KMS-11 (cell line): Measurements from ENCODE around the gene RAD51B.

Experiments
- H2AFZ ChIP-seq: fragments of 200-600 bp; sonication (generic); 2 replicates; pipeline ENCODE4 v1.6.1; 2016; ENCODE audit warnings: antibody characterized with exemption, mixed run types, low read depth
- H3K27ac ChIP-seq: fragments of 200-600 bp; sonication (generic); 2 replicates; pipeline ENCODE4 v1.6.1; 2016; ENCODE audit warnings: mild to moderate bottlenecking, mixed run types
- H3K27me3 ChIP-seq: fragments of 200-600 bp; sonication (generic); 2 replicates; pipeline ENCODE4 v1.6.1; 2017; ENCODE audit warnings: mild to moderate bottlenecking, low read depth, mixed run types, moderate library complexity; ENCODE audit not compliant: insufficient read depth
- H3K36me3 ChIP-seq: fragments of 200-600 bp; sonication (generic); 2 replicates; pipeline ENCODE4 v1.6.1; 2017; ENCODE audit warnings: mild to moderate bottlenecking, mixed run types; ENCODE audit not compliant: insufficient read depth
- H3K4me1 ChIP-seq: fragments of 200-600 bp; sonication (generic); 2 replicates; pipeline ENCODE4 v1.6.1; 2016; ENCODE audit warnings: mild to moderate bottlenecking, low read depth, mixed run types; ENCODE audit not compliant: poor library complexity, severe bottlenecking
- H3K4me2 ChIP-seq: fragments of 200-600 bp; sonication (generic); 2 replicates; pipeline ENCODE4 v1.7.0; 2016; ENCODE audit warnings: mild to moderate bottlenecking, mixed run types
- H3K4me3 ChIP-seq: fragments of 200-600 bp; sonication (generic); IDR thresholded peaks from 2 replicates; pipeline ENCODE4 v1.6.1; 2017; ENCODE audit warnings: low read depth, low read length, mixed read lengths; ENCODE audit not compliant: insufficient read depth
- H3K79me2 ChIP-seq: fragments of 200-600 bp; sonication (generic); 2 replicates; pipeline ENCODE4 v1.6.1; 2016; ENCODE audit warnings: low read depth, mixed run types; ENCODE audit not compliant: insufficient read depth
- H3K9ac ChIP-seq: fragments of 200-600 bp; sonication (generic); 2 replicates; pipeline ENCODE4 v1.6.1; 2016; ENCODE audit warnings: mild to moderate bottlenecking, mixed run types
- H4K20me1 ChIP-seq: fragments of 200-600 bp; sonication (generic); 2 replicates; pipeline ENCODE4 v1.6.1; 2016; ENCODE audit warnings: mild to moderate bottlenecking, mixed run types; ENCODE audit not compliant: insufficient read depth
- TF ChIP-seq, protein P1 (sequence below): fragments of 200-600 bp; sonication (generic); conservative IDR thresholded peaks from 2 replicates; pipeline ENCODE4 v1.6.1; 2017; ENCODE audit warnings: low read depth, mild to moderate bottlenecking, antibody characterized with exemption, low read length, moderate library complexity, mixed read lengths

The RAD51B gene

DNA sequence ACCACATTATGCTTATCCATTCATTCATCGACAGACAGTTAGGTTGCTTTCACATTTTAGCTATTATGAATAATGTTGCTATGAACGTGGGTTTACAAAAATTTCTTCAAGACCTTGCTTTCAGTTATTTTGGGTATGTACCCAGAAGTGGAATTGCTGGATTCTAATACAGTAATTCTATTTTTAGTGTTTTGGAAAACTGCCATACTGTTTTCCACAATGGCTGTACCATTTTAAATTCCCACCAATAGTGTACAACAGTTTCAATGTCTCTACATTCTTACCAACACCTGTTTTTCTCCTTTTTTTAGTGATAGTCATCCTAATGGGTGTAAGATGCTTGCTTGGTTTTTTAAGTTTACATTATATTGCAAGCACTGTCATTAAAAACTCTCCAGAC lies 825.8 kb downstream of the RAD51B start:
- Histone ChIP-seq H3K27ac (no peak overlapping the region), H3K4me3 (no peak overlapping the region), H2AFZ (no peak overlapping the region), H3K79me2 (no peaks in the 10 kb centered on the region), H3K36me3 (no peaks in the 10 kb centered on the region), H3K27me3 (no peaks in the 10 kb centered on the region), H3K4me2 (no peak overlapping the region), H3K9ac (no peak overlapping the region), H3K4me1 (no peaks in the 10 kb centered on the region), H4K20me1 (no peaks in the 10 kb centered on the region)
- TF ChIP-seq, protein P1, sequence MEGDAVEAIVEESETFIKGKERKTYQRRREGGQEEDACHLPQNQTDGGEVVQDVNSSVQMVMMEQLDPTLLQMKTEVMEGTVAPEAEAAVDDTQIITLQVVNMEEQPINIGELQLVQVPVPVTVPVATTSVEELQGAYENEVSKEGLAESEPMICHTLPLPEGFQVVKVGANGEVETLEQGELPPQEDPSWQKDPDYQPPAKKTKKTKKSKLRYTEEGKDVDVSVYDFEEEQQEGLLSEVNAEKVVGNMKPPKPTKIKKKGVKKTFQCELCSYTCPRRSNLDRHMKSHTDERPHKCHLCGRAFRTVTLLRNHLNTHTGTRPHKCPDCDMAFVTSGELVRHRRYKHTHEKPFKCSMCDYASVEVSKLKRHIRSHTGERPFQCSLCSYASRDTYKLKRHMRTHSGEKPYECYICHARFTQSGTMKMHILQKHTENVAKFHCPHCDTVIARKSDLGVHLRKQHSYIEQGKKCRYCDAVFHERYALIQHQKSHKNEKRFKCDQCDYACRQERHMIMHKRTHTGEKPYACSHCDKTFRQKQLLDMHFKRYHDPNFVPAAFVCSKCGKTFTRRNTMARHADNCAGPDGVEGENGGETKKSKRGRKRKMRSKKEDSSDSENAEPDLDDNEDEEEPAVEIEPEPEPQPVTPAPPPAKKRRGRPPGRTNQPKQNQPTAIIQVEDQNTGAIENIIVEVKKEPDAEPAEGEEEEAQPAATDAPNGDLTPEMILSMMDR, result no peak

DNA sequence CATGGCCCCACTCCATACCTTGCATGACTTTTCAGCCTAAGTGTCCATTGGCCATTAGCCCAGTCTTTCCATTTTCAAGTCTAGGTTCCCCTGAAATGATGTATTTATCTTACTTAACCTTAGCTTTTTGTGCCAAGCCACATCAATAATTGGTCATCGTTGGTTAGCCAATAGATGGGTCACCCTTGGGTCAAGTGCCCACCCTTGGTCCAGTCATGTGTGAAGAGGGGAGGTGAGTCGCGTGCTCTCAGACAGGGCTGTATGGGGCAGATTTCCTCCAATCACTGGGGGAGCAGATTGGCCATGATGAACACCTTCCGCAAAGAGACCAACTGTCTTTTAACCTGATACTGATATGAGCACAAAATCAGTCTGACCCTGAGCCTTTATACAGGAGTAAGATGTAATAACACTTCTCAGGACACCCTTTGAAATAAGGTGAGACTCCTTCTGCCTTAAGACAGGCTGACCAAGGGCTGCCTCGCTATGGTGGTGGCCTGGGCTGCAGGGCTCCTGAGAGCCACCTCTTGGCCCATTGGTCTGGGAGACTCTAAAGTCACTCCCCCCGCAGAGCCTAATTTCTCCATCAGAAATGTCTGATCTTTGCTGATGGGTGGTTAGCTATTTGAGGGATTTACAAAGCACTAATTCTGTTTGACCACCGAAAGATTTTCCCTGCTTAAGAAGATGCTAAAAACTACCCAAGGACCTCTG lies 830.1 kb downstream of the RAD51B start:
- no peak overlapping the region for H2AFZ ChIP-seq
- no peak overlapping the region for H3K4me3 ChIP-seq
- no peaks in the 10 kb centered on the region for H3K79me2 ChIP-seq
- TF ChIP-seq, protein P1, result no peak
- no peak overlapping the region for H3K4me2 ChIP-seq
- H3K27ac ChIP-seq, result no peak overlapping the region
- no peaks in the 10 kb centered on the region for H3K4me1 ChIP-seq
- no peaks in the 10 kb centered on the region for H3K36me3 ChIP-seq
- no peaks in the 10 kb centered on the region for H4K20me1 ChIP-seq
- no peak overlapping the region for H3K9ac ChIP-seq
- H3K27me3 ChIP-seq, result no peaks in the 10 kb centered on the region

DNA sequence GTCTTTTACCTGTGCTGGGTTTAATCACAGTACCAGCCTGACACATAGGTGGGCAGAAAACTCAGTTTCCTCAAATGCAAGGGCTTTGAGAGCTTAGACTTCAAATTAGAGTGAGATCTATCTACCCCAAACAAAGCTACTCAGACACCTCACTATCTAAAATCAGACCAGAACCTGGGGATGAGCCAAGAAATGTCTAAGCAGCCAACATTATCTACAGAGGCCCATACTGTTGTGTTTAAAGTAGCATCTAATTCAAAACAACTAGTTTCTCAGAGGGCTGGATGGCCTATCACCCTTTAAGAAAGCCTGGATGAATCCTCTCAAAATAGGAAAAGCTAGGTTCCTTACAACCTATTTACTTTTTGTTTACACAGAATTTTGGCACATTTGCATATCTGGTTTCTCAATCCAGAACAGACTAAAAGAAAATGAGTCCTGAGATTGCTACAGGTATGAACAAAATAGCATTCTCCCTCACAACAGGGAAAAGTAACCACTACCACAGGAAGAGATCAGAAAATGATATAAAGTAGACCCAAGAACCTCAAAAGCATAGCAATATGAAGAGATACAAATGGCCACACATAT lies 830.9 kb downstream of the RAD51B start:
- no peak overlapping the region for H2AFZ ChIP-seq
- H3K4me2 ChIP-seq, result no peak overlapping the region
- no peak overlapping the region for H3K27ac ChIP-seq
- H3K4me1 ChIP-seq, result no peaks in the 10 kb centered on the region
- H4K20me1 ChIP-seq, result no peaks in the 10 kb centered on the region
- no peak overlapping the region for H3K4me3 ChIP-seq
- no peaks in the 10 kb centered on the region for H3K27me3 ChIP-seq
- TF ChIP-seq, protein P1, result no peak
- no peak overlapping the region for H3K9ac ChIP-seq
- no peaks in the 10 kb centered on the region for H3K79me2 ChIP-seq
- no peaks in the 10 kb centered on the region for H3K36me3 ChIP-seq

DNA sequence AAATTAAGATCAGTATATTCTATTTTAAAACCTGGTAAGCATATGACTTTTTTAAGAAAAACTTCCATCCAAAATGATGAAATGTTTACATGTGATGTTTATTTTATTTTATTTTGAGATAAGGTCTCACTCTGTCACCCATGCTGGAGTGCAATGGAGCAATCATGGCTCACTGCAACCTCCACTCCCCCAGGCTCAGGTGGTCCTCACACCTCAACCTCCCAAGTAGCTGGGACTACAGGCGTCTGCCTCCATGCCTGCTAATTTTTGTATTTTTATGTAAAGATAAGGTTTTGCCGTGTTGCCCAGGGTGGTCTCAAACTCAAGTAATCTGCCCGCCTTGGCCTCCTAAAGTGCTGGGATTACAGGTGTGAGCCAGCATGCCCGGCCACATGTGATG lies 831.5 kb downstream of the RAD51B start:
- Histone ChIP-seq H2AFZ (no peak overlapping the region), H3K27me3 (no peaks in the 10 kb centered on the region), H3K9ac (no peak overlapping the region), H3K27ac (no peak overlapping the region), H3K36me3 (no peaks in the 10 kb centered on the region), H3K4me1 (no peaks in the 10 kb centered on the region), H3K4me2 (no peak overlapping the region), H3K4me3 (no peak overlapping the region), H4K20me1 (no peaks in the 10 kb centered on the region), H3K79me2 (no peaks in the 10 kb centered on the region)
- TF ChIP-seq, protein P1, result no peak
